ENCODE results near the gene CAB39L.

DNA sequence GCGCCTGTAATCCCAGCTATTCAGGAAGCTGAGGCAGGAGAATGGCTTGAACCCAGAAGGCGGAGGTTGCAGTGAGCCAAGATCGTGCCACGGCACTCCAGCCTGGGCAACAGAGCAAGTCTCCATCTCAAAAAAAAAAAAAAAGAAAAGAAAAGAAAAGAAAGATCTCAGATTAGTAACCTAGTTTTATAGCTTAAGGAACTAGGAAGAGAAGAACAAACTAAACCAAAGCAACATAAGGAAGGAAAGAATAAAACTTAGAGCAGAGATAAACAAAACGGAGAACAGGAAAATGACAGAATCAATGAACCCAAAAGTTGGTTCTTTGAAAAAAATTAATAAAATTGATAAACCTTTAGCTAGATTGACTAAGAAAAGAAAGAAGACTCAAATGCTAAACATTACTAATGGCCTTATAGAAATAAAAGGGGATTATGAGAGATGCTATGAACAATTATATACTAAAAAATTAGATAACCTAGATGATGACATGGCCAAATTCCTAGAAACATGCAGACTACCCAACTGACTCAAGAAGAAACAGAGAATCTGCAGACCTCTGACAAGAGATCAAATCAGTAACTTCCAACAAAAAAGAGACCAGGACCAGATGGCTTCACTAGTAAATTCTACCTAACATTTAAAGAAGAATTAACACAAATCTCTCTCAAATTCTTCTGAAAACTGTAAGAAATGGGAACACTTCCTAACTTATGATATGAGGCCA is 127.9 kb downstream of the CAB39L start:
- TF ChIP-seq ZNF331 (CRISPR knock-in tag; IDR thresholded peaks at IDR 0.05; ENCODE audit: low read depth) (no peak), EZH2 (IDR thresholded peaks at IDR 0.05; ENCODE audit: low read depth, unreplicated experiment) (no peak), POLR2AphosphoS5 (IDR thresholded peaks at IDR 0.05; ENCODE audit: low read depth) (no peak)
- TF ChIP-seq, protein P1, sequence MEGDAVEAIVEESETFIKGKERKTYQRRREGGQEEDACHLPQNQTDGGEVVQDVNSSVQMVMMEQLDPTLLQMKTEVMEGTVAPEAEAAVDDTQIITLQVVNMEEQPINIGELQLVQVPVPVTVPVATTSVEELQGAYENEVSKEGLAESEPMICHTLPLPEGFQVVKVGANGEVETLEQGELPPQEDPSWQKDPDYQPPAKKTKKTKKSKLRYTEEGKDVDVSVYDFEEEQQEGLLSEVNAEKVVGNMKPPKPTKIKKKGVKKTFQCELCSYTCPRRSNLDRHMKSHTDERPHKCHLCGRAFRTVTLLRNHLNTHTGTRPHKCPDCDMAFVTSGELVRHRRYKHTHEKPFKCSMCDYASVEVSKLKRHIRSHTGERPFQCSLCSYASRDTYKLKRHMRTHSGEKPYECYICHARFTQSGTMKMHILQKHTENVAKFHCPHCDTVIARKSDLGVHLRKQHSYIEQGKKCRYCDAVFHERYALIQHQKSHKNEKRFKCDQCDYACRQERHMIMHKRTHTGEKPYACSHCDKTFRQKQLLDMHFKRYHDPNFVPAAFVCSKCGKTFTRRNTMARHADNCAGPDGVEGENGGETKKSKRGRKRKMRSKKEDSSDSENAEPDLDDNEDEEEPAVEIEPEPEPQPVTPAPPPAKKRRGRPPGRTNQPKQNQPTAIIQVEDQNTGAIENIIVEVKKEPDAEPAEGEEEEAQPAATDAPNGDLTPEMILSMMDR (conservative IDR thresholded peaks at IDR 0.05; ENCODE audit: low read depth in 2 of 2): no peak

Data from GM23338 (cell line).